Measurements from ENCODE around the gene ADORA1. TPM values are rescaled to one million over a fixed set of nuclear protein-coding genes. Genes with fewer than 3 reads are reported as not detected.

The ADORA1 gene
- total and polyA plus RNA-seq, 5 experiments from 2014 or later: not detected

GRCh38 chr1:203170625-203171330, 43.3 kb downstream of the ADORA1 start:
- Mint-ChIP-seq H3K36me3 (no peaks in the 10 kb centered on the region), H3K27me3 (peaks cover 0 to 9% (median 0%) of the 10 kb centered on the region in 5 donors), H3K27ac (no peak overlapping the region), H3K4me1 (peaks cover 0 to 11% (median 4%) of the 10 kb centered on the region in 4 donors), H3K4me3 (no peak overlapping the region), H3K9me3 (no peaks in the 10 kb centered on the region)
- no peak for ATAC-seq
- no peak for DNase-seq
- POLR2A ChIA-PET: no interaction called here

GRCh38 chr1:203171341-203172183, 44.0 kb downstream of the ADORA1 start:
- POLR2A ChIA-PET: no interaction called here
- no peaks in the 10 kb centered on the region for H3K36me3 Mint-ChIP-seq
- ATAC-seq: no peak

GRCh38 chr1:203172184-203173010, 44.9 kb downstream of the ADORA1 start:
- peaks cover 0 to 11% (median 0%) of the 10 kb centered on the region in 4 donors for H3K4me1 Mint-ChIP-seq

More at GRCh38 chr1:203171341-203172183, 44.0 kb downstream of the ADORA1 start:
- Mint-ChIP-seq H3K4me3 (no peak overlapping the region), H3K27ac (no peak overlapping the region), H3K9me3 (no peaks in the 10 kb centered on the region), H3K27me3 (peaks cover 0 to under 1% (median 0%) of the 10 kb centered on the region in 5 donors), H3K4me1 (peaks cover 0 to 11% (median under 1%) of the 10 kb centered on the region in 4 donors)
- DNase-seq: no peak

GRCh38 chr1:203173011-203173555, 45.6 kb downstream of the ADORA1 start:
- DNase-seq: no peak
- POLR2A ChIA-PET: no interaction called here
- H3K36me3 Mint-ChIP-seq: no peaks in the 10 kb centered on the region

More at GRCh38 chr1:203172184-203173010, 44.9 kb downstream of the ADORA1 start:
- Mint-ChIP-seq H3K36me3 (no peaks in the 10 kb centered on the region), H3K27ac (no peak overlapping the region), H3K4me3 (no peak overlapping the region), H3K27me3 (no peaks in the 10 kb centered on the region), H3K9me3 (no peaks in the 10 kb centered on the region)
- POLR2A ChIA-PET: no interaction called here
- DNase-seq (peak in 7 of 10 donors; percentile 7 to 34 (median 22)), ATAC-seq (no peak)

GRCh38 chr1:203173566-203173965, 46.0 kb downstream of the ADORA1 start:
- DNase-seq (no peak), ATAC-seq (no peak)
- POLR2A ChIA-PET: no interaction called here
- no peaks in the 10 kb centered on the region for H3K36me3 Mint-ChIP-seq
- no peak overlapping the region for H3K4me3 Mint-ChIP-seq
- peaks cover 0 to 11% (median 0%) of the 10 kb centered on the region in 4 donors for H3K4me1 Mint-ChIP-seq
- H3K27me3 Mint-ChIP-seq: no peaks in the 10 kb centered on the region
- H3K27ac Mint-ChIP-seq: no peak overlapping the region
- H3K9me3 Mint-ChIP-seq: no peaks in the 10 kb centered on the region

More at GRCh38 chr1:203173011-203173555, 45.6 kb downstream of the ADORA1 start:
- ATAC-seq: no peak
- no peaks in the 10 kb centered on the region for H3K9me3 Mint-ChIP-seq
- H3K4me1 Mint-ChIP-seq: peaks cover 0 to 11% (median 0%) of the 10 kb centered on the region in 4 donors
- H3K27ac Mint-ChIP-seq: no peak overlapping the region
- no peak overlapping the region for H3K4me3 Mint-ChIP-seq
- H3K27me3 Mint-ChIP-seq: no peaks in the 10 kb centered on the region

- POLR2A ChIA-PET: no interaction called here
- Mint-ChIP-seq H3K9me3 (no peaks in the 10 kb centered on the region), H3K36me3 (no peaks in the 10 kb centered on the region), H3K4me1 (peaks cover 0 to 11% (median 0%) of the 10 kb centered on the region in 4 donors), H3K27ac (no peak overlapping the region), H3K27me3 (no peaks in the 10 kb centered on the region), H3K4me3 (no peak overlapping the region)
- DNase-seq (no peak), ATAC-seq (no peak)
Measured at GRCh38 chr1:203174324-203174985, 46.9 kb downstream of the ADORA1 start.

- DNase-seq (no peak), ATAC-seq (no peak)
- Mint-ChIP-seq H3K27ac (no peak within 1 kb of the TSS), H3K36me3 (no peaks in the 10 kb centered on the region), H3K4me3 (no peak within 1 kb of the TSS), H3K27me3 (no peaks in the 10 kb centered on the region), H3K4me1 (peaks cover 0 to 11% (median 0%) of the 10 kb centered on the region in 4 donors), H3K9me3 (no peaks in the 10 kb centered on the region)
- POLR2A ChIA-PET: no interaction called here
Measured at GRCh38 chr1:203175237-203175826, 47.8 kb downstream of the ADORA1 start, which contains the start of gene MYBPH. TSS of gene MYBPH (minus strand) at chr1:203175826. CDS start at chr1:203175755, 71 bp downstream.

- H3K27ac Mint-ChIP-seq: no peak overlapping the region
- POLR2A ChIA-PET: no interaction called here
- no peak for ATAC-seq
- H3K4me3 Mint-ChIP-seq: no peak overlapping the region
- no peaks in the 10 kb centered on the region for H3K27me3 Mint-ChIP-seq
- DNase-seq: no peak
- H3K4me1 Mint-ChIP-seq: peaks cover 0 to 11% (median 0%) of the 10 kb centered on the region in 4 donors
- no peaks in the 10 kb centered on the region for H3K9me3 Mint-ChIP-seq
- no peaks in the 10 kb centered on the region for H3K36me3 Mint-ChIP-seq
Measured at GRCh38 chr1:203175827-203176241, 48.3 kb downstream of the ADORA1 start.

- Mint-ChIP-seq H3K27ac (no peak overlapping the region), H3K36me3 (no peaks in the 10 kb centered on the region), H3K27me3 (no peaks in the 10 kb centered on the region), H3K4me1 (peaks cover 0 to 11% (median 0%) of the 10 kb centered on the region in 4 donors), H3K9me3 (no peaks in the 10 kb centered on the region), H3K4me3 (no peak overlapping the region)
- DNase-seq (no peak), ATAC-seq (no peak)
- POLR2A ChIA-PET: no interaction called here
Measured at GRCh38 chr1:203176273-203177035, 48.9 kb downstream of the ADORA1 start.

GRCh38 chr1:203177036-203177405, 49.5 kb downstream of the ADORA1 start:
- H3K27me3 Mint-ChIP-seq: no peaks in the 10 kb centered on the region
- H3K36me3 Mint-ChIP-seq: no peaks in the 10 kb centered on the region
- no peak for DNase-seq
- peaks cover 0 to 11% (median 0%) of the 10 kb centered on the region in 4 donors for H3K4me1 Mint-ChIP-seq
- H3K4me3 Mint-ChIP-seq: no peak overlapping the region
- ATAC-seq: no peak
- no peak overlapping the region for H3K27ac Mint-ChIP-seq
- POLR2A ChIA-PET: no interaction called here
- H3K9me3 Mint-ChIP-seq: no peaks in the 10 kb centered on the region

GRCh38 chr1:203177470-203178039, 50.0 kb downstream of the ADORA1 start:
- no peak for ATAC-seq
- Mint-ChIP-seq H3K27me3 (no peaks in the 10 kb centered on the region), H3K4me1 (peaks cover 0 to 11% (median 0%) of the 10 kb centered on the region in 4 donors), H3K4me3 (peak overlapping the region in 1 of 10 donors; percentile 41), H3K9me3 (no peaks in the 10 kb centered on the region), H3K36me3 (no peaks in the 10 kb centered on the region), H3K27ac (no peak overlapping the region)
- POLR2A ChIA-PET: no interaction called here
- DNase-seq: no peak

Data from naive thymus-derived CD8-positive, alpha-beta T cell (primary cell).